HG03139 (cell line): Measurements from ENCODE around the gene IGF2BP1.

ENCODE experiments used
- ATAC-seq: cut with Tn5 transposase; IDR thresholded peaks from one replicate; pipeline ENCODE4 v1.9.1; 2021; ENCODE audit not compliant: unreplicated experiment

IGF2BP1 gene

GRCh38 chr17:48997103-48997826, at the start of gene IGF2BP1:
IGF2BP1 (plus strand) TSS chr17:48997385; CDS start chr17:48997746, 361 bp downstream.
- no peak for ATAC-seq

- ATAC-seq, result no peak
Observed at GRCh38 chr17:48951572-48951971, 45.6 kb upstream of the IGF2BP1 start.

DNA sequence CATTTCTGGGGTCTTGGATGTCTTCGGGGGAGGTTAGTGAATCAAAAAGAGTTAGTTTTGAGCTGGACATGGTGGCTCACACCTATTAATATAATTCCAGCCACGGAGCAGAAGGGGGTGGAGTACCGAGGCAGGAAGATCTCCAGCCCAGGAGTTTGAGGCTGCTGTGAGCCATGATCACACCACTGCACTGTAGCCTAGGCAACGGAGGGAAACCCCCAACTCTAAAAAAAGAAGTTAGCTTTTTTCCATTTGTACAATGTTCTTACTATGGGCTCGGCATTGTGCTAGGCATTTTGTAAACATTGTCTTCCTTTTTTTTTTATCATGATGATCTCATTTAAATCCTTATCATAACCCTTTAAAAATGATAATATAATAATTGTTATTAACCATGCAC, 44.3 kb upstream of the IGF2BP1 start:
- ATAC-seq, result no peak

- no peak for ATAC-seq
Observed at GRCh38 chr17:48954300-48954755, 42.9 kb upstream of the IGF2BP1 start.

GRCh38 chr17:48960834-48961515, 36.2 kb upstream of the IGF2BP1 start:
- no peak for ATAC-seq

DNA sequence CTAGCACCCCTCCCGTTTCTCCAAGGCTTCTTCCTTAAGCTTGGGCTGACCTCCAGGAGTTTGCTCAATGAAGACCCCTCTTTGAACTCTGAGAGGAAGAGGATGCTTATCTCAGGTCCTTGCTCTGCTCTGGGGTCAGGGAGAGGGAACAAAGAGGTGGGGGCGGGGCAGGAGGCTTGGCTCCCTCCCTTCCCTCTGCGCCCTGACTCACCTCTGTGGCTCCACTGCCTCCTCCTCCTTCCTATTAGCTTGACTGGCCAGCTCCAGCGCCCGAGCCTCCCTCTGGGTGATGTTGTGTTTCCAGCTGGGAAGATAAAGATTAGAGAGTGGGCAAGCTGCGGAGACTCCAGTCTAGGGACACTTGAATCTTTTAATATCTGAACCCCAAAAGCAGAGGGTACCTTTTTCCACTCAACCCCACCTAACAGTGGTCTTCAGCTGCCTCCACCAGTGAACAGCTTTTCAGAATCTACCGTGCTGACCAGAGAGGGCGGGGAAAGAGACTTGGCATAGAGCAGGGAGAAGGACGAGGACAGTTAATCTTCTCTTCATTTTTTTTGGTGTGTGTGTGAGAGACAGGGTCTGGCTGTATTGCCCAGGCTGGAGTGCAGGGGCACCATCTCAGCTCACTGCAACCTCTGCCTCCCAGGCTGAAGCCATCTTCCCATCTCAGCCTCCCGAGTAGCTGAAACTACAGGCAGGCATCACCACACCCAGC, 35.5 kb upstream of the IGF2BP1 start:
- no peak for ATAC-seq

GRCh38 chr17:48970224-48970623, 27.0 kb upstream of the IGF2BP1 start:
- no peak for ATAC-seq

GRCh38 chr17:48970865-48971687, 26.1 kb upstream of the IGF2BP1 start:
- ATAC-seq, result no peak

DNA sequence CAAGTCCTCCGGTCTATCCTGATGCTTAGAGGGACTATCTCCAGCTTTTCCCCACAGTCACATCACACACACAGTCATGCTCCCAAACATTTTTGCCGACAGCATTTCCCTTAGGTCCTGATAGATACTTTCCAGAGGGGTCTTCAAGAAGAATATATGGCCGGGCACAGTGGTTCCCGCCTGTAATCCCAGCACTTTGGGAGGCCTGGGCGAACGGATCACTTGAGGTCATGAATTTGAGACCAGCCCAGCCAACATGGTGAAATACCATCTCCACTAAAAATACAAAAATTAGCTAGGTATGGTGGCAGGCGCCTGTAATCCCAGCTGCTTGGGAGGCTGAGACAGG, 24.5 kb upstream of the IGF2BP1 start:
- ATAC-seq, result no peak

DNA sequence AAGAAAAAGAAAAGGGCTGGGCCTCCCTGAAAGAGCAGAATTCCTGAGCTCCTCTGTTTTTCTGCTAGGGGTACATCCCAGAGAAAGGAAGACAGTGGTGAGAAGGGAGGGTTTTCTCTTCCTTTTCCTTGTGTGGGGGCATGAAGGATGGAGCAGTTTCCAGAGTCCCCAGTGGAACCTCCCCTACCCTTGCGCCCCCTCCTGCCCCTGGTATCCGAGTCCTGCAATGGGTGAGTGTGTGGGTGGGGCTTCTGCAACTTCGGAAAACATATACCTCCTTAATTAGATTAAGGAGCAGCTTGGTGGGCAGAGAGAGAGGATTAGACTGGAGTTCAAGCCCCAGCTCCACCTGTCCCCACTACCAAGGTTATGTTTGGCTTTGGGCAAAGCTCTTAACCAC, 23.4 kb upstream of the IGF2BP1 start:
- no peak for ATAC-seq

- ATAC-seq, result no peak
Observed at GRCh38 chr17:48981927-48982539, 15.2 kb upstream of the IGF2BP1 start.

DNA sequence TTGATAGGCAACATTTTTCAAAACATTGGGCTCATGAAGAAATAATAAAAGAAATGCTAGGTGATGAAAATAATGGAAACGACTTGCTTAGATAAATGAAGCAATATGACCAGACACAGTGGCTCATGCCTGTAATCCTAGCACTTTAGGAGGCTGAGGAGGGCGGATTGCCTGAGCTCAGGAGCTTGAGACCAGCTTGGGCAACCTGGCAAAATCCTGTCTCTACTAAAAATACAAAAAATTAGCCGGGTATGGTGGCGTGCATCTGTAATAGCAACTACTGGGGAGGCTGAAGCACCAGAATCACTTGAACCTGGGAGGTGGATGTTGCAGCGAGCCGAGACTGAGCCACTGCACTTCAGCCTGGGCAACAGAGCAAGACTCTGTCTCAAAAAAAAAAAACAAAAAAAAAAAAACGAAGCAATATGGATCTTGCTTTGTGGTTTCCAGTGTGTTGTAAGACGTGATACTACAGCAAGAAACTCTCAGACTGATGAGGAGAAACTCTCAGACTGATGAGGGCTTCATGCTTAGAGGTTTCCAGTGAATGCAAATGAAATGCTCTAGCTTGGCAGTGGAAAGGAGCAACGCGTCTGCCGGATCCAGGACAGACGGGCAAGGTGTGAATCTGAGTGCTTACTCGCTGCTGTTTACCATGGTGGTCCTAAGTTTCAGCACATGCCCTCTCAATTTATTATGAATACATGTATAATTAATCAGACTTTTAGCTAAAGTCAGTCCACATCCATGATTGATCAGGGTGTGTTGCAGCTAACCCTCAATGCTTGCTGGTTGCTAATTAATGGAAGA, 11.5 kb upstream of the IGF2BP1 start:
- ATAC-seq, result no peak

DNA sequence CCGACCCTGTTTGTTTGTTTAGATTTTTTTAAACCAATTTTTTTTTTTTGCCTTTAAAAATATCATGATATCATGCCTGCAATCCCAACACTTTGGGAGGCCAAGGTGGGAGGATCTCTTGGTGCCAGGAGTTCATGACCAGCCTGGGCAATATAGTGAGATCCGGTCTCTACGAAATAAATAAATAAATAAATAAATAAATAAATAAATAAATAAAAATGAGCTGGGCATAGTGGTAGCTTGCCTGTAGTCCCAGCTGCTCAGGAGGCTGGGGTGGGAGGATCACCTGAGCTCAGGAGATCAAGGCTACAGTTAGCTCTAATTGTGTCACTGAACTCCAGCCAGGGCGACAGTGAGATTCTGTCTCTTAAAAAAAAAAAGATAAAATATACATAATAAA, 8.1 kb upstream of the IGF2BP1 start:
- ATAC-seq, result no peak

GRCh38 chr17:48990882-48991357, 6.3 kb upstream of the IGF2BP1 start:
- ATAC-seq, result no peak

- ATAC-seq, result no peak
Observed at GRCh38 chr17:48992444-48992843, 4.7 kb upstream of the IGF2BP1 start.

DNA sequence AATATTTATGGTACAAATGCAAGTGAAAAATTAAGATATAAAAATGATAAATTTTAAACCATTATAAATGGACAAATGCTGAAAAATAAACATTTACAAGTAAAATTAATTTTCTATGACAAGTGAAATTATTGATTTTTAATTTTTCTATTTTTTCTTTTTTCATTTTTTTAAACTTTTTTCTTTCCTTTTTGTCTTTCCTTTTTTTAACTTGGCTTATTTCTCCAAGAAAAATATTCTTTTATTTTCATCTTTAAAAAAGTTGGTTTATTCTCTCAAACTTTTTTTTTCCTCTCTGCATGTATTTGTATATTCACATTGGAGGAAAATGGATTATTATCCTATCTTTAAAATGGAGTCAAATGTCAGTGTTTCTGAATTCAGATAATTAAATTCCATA, 3.9 kb upstream of the IGF2BP1 start:
- ATAC-seq, result no peak

- no peak for ATAC-seq
Observed at GRCh38 chr17:48993951-48994350, 3.2 kb upstream of the IGF2BP1 start.

GRCh38 chr17:48994549-48995303, 2.5 kb upstream of the IGF2BP1 start:
- no peak for ATAC-seq
